HL-60 (cell line): Measurements from ENCODE around the gene CRY1.
A peak's percentile ranks its signal among the peaks of the same experiment; 100 is the strongest.

Experiments used
- CTCF ChIP-seq: IDR thresholded peaks from one replicate; pipeline ENCODE4 v1.5.1; 2011; ENCODE audit warnings: low read length, control low read depth, inconsistent platforms; ENCODE audit not compliant: insufficient read depth
- GABPA ChIP-seq: IDR thresholded peaks from 2 replicates; pipeline ENCODE4 v1.6.1; 2012; ENCODE audit warnings: low read depth
- POLR2AphosphoS5 ChIP-seq: IDR thresholded peaks from 2 replicates; pipeline ENCODE4 v1.6.1; 2012; ENCODE audit warnings: low read depth
- SPI1 ChIP-seq: IDR thresholded peaks from 2 replicates; pipeline ENCODE4 v1.6.1; 2012; ENCODE audit warnings: low read depth, mild to moderate bottlenecking, borderline replicate concordance
- TF ChIP-seq, protein P1 (sequence below): IDR thresholded peaks from 2 replicates; pipeline ENCODE4 v1.6.1; 2012; ENCODE audit warnings: low read depth; ENCODE audit not compliant: insufficient replicate concordance

- TF ChIP-seq CTCF (peak; percentile 76), SPI1 (no peak), POLR2AphosphoS5 (no peak), GABPA (no peak)
- TF ChIP-seq, protein P1, sequence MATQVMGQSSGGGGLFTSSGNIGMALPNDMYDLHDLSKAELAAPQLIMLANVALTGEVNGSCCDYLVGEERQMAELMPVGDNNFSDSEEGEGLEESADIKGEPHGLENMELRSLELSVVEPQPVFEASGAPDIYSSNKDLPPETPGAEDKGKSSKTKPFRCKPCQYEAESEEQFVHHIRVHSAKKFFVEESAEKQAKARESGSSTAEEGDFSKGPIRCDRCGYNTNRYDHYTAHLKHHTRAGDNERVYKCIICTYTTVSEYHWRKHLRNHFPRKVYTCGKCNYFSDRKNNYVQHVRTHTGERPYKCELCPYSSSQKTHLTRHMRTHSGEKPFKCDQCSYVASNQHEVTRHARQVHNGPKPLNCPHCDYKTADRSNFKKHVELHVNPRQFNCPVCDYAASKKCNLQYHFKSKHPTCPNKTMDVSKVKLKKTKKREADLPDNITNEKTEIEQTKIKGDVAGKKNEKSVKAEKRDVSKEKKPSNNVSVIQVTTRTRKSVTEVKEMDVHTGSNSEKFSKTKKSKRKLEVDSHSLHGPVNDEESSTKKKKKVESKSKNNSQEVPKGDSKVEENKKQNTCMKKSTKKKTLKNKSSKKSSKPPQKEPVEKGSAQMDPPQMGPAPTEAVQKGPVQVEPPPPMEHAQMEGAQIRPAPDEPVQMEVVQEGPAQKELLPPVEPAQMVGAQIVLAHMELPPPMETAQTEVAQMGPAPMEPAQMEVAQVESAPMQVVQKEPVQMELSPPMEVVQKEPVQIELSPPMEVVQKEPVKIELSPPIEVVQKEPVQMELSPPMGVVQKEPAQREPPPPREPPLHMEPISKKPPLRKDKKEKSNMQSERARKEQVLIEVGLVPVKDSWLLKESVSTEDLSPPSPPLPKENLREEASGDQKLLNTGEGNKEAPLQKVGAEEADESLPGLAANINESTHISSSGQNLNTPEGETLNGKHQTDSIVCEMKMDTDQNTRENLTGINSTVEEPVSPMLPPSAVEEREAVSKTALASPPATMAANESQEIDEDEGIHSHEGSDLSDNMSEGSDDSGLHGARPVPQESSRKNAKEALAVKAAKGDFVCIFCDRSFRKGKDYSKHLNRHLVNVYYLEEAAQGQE: no peak
These were observed 38.7 kb upstream of the CRY1 start for GRCh38 chr12:107131832-107132616.
